CD4-positive, alpha-beta T cell treated with Interleukin-6 at 100 ng/mL for 8 hours (primary cell): ENCODE measurements around the gene LEFTY1.
A peak's percentile ranks its signal among the peaks of the same experiment; 100 is the strongest.
"Not testable (repeated sequence)": the region's sequence is repeated elsewhere in the genome, so short reads cannot be mapped to it uniquely, and the experiment has no call there.

Source experiments
- DNase-seq: peaks from one replicate; pipeline ENCODE4 v3.0.0-alpha.2; 2020; ENCODE audit warnings: mixed read lengths, low spot score

Gene LEFTY1

GRCh38 chr1:225888898-225889601 lies at the start of gene LEFTY1:
Gene LEFTY1 (minus strand): TSS chr1:225889146. CDS start chr1:225889066, 80 bp downstream.
- no peak for DNase-seq

GRCh38 chr1:225937048-225937968 lies 48.4 kb upstream of the LEFTY1 start:
- DNase-seq, result no peak

GRCh38 chr1:225936523-225936922 lies 47.6 kb upstream of the LEFTY1 start:
- no peak for DNase-seq

GRCh38 chr1:225936086-225936485 lies 47.1 kb upstream of the LEFTY1 start:
- DNase-seq, result not testable (repeated sequence)

GRCh38 chr1:225934711-225935110 lies 45.8 kb upstream of the LEFTY1 start:
- DNase-seq, result no peak

GRCh38 chr1:225933072-225933471 lies 44.1 kb upstream of the LEFTY1 start:
- DNase-seq, result no peak

GRCh38 chr1:225931270-225932136 lies 42.6 kb upstream of the LEFTY1 start:
- DNase-seq, result no peak

- no peak for DNase-seq
These were observed 41.6 kb upstream of the LEFTY1 start for GRCh38 chr1:225930566-225930965.

- DNase-seq, result not testable (repeated sequence)
These were observed 40.5 kb upstream of the LEFTY1 start for GRCh38 chr1:225929462-225929861.

- DNase-seq, result peak; percentile 30
These were observed 39.5 kb upstream of the LEFTY1 start for GRCh38 chr1:225928186-225929175.

GRCh38 chr1:225926551-225927113 lies 37.7 kb upstream of the LEFTY1 start:
- no peak for DNase-seq

- peak; percentile 95 for DNase-seq
These were observed 35.0 kb upstream of the LEFTY1 start, which contains the start of gene PYCR2 for GRCh38 chr1:225923692-225924555. Gene PYCR2 (minus strand): TSS chr1:225924250. CDS start chr1:225924110, 140 bp downstream.

GRCh38 chr1:225923381-225923691 lies 34.4 kb upstream of the LEFTY1 start:
- DNase-seq, result no peak

- no peak for DNase-seq
These were observed 33.1 kb upstream of the LEFTY1 start for GRCh38 chr1:225921734-225922709.

- peak; percentile 24 for DNase-seq
These were observed 31.0 kb upstream of the LEFTY1 start for GRCh38 chr1:225919906-225920305.

- no peak for DNase-seq
These were observed 29.3 kb upstream of the LEFTY1 start for GRCh38 chr1:225918280-225918679.

GRCh38 chr1:225917536-225917935 lies 28.6 kb upstream of the LEFTY1 start:
- no peak for DNase-seq

GRCh38 chr1:225917101-225917500 lies 28.2 kb upstream of the LEFTY1 start:
- DNase-seq, result no peak
